HG02571 (cell line): Measurements from ENCODE around the gene C7orf57.

Experiments used
- ATAC-seq: cut with Tn5 transposase; IDR thresholded peaks from one replicate; pipeline ENCODE4 v1.9.1; 2021; ENCODE audit warnings: mild to moderate bottlenecking, moderate library complexity; ENCODE audit not compliant: unreplicated experiment

C7orf57 gene

DNA sequence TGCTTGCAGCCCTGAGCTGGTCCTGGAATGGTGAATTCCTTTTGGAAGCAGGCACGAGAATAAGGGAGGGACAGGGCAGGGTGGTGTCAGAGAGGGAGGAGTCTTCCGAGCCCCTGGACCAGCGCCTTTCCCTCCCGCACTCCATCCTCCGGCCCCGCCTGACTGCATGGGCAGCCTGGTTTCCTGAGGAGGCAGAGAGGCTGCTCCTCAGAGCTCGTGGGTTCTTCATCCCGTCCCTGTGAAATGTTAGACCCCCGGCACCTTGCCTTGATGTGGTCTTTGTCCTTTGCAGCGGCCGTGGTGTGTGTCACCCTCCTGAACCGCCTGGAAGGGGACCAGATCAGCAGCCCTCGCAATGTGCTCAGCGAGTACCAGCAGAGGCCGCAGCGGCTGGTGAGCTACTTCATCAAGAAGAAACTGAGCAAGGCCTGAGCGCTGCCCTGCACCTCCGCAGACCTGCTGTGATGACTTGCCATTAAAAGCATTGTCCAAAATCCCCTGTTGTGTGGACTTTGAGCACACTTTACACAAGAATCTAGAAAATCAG lies 72.7 kb downstream of the C7orf57 start:
- ATAC-seq, result no peak

DNA sequence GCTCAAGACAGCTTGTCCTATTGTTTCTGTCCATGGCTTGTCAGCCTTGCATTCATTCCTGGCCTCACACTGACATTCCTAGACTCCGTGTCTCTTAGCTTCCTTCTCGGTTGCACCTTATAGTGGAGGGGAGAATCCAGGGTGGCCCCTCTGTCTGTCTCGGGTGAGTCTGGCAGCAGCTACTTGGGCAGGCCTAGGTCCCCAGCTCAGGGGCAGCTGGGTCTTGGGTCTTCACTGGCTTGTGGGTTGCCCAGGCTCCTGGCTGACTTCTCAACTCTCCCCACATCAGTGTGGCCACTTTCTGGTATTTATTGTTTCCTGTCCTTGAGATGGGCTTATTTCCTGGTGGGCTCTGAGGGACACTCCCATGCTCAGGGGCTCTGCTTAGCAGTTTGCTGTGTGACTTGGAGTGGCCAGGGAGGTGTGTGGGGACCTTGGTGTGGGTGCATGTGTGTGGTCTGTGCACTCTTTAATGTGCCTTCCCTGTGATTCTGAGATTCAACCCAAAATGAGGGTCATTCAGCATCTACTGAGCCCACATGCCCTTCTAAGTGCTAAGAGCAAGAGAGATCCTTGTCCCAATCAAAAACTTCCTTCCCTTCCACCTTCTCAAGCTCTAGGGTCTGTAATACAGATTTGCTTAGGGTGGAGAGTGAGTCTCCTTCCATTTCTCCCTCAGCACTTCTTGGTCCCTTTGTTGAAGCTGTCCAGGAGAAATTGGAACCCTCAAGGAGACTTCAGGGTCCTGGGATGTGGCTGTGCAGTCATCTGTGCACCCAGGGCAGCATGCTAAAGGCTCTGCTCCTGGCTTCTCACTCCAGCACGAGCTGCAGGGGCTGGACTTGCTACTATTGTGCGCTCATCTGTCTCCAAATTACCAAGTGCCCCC lies 73.9 kb downstream of the C7orf57 start:
- no peak for ATAC-seq

DNA sequence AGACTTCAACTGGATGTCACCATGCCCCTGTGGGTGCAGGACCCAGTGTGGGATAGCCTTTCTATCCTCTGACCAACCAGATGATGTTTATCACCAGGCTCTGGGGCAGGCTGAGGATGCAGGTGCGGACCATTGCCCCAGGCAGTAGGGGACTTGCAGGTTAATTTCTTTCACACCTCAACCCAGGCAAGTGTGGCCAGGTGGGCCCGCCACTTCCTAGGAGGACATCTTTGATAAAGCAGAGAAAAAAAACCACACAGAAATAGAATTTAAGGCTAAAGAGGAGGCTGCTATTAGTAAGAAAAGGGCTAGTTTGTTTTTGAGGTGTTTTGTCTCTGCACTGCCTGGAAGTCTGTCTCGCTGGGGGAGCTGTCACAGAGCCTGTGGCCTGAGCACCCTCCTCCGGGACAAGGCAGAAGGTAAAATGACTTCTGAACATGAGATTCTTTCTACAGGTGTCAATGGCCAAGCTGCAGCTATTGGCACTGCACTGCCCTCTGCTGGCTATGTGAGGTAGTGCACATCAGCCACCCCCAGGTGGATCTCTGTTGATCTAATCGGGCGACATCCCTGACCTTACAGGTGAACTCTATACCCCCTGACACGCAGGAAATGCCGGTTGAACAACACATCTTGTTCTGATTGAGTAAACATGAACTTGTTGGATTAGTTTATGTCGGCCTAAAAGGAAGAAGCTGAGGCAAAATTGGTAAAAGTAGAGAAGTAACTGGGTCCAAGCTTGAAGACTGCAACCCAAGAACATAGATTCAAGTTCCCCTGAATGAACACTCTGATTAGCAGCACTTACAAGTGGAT lies 74.7 kb downstream of the C7orf57 start:
- ATAC-seq, result peak; percentile 83

DNA sequence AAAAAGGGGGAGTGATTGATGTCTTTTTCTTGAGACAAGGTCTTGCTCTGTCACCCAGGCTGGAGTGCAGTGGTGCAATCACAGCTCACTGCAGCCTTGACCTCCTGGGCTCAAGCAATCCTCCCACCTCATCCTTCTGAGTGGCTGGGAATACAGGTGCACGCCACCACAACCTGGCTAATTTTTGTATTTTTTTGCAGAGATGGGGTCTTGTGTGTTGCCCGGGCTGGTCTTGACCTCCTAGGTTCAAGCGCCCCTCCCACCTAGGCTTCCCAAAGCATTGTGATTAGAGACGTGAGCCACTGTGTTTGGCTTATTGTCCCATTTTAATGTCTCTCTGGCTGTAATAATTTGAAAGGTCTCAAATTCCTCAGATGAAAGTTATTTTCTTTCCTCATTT lies 75.5 kb downstream of the C7orf57 start:
- no peak for ATAC-seq
